NCI-H82 treated with DMSO at 0.1 percent for 48 hours (cell line): ENCODE measurements around the gene JSRP1.

Source experiments
- DNase-seq: peaks from one replicate; lab custom pipeline; 2025; ENCODE audit not compliant: unreplicated experiment; lab: John Stamatoyannopoulos, UW

The JSRP1 gene

DNA sequence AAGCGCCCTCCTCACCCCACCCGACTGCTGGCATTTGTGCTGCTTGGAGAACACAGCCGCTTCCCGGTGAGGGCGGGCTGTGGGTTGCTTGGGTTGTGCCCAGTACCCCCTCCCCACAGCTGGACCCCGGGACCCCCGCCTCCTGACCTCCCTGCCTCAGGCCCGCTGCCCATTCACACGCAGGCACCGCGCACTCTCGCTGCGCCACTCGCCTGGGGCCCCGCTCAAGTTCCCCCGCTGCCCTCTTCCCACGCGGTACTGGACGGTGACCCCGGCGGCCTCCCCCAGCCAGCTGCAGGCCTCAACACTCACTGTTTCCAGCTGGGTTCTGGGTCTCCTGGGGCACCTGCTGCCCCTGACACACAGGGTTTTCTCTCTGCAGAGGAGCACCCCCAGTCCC lies 36.5 kb downstream of the JSRP1 start:
- DNase-seq: no peak

GRCh38 chr19:2217591-2217990 lies 38.6 kb downstream of the JSRP1 start:
- DNase-seq: no peak

DNA sequence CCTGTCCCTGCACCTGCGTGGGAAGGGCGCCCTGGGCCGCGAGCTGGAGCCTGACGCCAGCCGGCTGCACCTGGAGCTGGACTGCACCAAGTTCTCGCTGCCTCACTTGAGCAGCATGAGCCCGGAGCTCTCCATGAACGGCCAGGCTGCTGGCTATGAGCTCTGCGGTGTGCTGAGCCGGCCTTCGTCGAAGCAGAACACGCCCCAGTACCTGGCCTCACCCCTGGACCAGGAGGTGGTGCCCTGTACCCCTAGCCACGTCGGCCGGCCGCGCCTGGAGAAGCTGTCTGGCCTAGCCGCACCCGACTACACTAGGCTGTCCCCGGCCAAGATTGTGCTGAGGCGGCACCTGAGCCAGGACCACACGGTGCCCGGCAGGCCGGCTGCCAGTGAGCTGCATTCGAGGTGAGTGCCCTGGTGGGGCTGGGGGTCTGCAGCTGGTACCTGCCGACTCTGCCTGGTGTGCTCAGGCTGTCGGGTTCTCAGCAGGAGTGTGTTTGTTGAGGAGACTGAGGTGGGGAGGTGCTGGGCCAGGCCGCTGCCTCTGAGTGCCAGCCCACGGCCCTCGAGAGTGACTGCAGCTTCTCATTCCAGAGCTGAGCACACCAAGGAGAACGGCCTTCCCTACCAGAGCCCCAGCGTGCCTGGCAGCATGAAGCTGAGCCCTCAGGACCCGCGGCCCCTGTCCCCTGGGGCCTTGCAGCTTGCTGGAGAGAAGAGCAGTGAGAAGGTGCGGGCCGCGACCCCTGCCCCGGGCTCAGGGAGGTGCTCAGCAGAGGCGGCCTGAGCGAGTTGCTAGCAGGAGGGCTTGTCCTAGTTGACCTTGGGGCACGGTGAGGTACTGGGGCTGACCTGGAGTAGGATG lies 39.6 kb downstream of the JSRP1 start:
- no peak for DNase-seq

GRCh38 chr19:2215281-2215751 lies 40.9 kb downstream of the JSRP1 start:
- no peak for DNase-seq

DNA sequence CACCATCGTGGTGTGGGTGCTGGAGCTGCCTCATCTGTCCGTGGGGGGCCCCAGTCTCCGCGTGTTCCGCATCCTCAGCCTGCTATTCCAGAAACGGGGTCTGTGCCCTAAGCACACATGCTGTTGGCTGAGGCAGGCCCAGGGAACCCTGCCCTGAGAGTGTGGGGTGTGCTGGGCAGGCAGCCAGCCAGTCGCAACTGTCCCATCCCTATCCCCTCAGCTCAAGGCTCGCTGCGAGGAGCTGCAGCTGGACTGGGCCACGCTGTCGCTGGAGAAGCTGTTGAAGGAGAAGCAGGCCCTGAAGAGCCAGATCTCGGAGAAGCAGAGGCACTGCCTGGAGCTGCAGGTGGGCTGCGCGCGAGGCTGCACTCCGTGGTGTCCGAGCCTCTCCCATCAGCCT lies 42.0 kb downstream of the JSRP1 start:
- no peak for DNase-seq

GRCh38 chr19:2213799-2214198 lies 42.4 kb downstream of the JSRP1 start:
- DNase-seq: no peak

DNA sequence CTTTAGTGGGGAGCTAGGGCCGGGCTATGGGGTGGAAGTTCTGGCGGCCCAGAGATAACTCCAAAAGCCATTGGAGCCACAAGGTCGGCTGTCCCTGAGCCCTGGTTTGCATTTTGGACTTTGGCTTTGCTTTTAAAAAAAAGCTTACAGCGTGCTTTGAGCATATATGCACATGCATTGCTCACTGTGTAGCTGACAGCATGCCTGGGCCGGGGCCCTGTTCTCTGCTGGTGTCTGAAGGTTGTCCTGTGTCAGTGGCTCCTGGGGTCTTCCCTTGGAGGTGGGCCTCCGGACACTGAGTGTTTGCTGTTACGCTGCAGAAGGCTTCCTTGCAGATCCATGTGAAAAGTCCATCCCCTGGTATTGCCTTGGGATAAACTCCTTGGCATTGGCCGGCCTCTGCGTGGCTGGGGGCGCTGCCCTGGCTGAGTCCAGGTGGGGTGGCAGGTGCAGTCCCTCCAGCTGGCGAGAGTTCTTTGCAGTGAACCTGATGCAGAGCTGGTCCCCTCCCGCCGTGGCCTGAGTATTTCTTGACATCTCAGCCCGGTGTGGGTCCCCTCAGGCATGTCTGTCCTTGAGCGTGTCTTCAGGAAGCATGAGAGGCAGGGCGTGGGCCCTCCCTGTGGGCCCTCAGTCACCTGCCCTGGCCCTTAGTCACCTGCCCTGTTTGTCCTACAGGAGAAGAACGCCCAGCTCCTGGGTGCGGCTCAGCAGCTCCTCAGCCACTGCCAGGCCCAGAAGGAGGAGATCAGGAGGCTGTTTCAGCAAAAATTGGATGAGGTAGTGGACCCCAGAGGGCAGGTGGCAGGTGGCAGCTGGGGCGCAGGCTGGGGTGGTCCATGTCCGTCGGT lies 43.1 kb downstream of the JSRP1 start:
- DNase-seq: no peak

DNA sequence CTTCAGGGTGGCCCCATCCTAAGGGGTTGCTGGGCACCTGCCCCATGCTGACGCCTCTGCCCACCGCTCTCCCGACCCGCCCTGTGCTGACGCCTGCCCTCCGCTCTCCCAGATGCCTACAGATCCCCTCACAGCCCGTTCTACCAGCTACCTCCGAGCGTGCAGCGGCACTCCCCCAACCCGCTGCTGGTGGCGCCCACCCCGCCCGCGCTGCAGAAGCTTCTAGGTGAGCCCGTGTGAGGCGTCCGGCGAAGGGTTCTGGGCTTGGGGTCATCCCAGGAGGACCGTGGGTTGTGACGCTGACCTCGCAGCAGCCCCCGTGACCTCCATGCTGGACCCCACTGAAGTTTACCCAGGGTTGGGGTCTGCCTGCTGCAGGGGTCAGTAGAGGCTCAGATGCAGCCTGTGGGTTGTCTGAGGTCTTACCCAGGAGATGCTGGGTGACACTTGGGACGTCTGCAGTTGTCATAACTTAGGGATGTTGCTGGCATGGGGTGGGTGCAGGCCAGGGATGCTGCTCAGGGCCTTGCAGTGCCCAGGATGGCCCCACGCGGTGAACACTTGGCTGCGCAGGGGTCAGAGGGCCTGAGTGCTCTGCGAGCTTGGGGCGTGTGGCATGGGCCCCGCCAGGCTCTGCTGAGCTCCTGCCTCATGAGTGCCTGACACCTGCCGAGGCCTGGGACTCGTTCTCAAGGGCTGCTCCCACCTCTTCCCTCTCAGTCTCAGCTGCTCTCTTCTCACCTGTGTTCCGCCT lies 45.1 kb downstream of the JSRP1 start:
- DNase-seq: no peak

GRCh38 chr19:2210206-2210605 lies 46.0 kb downstream of the JSRP1 start:
- DNase-seq: no peak

- no peak for DNase-seq
These were observed 46.8 kb downstream of the JSRP1 start for GRCh38 chr19:2209408-2209807.

DNA sequence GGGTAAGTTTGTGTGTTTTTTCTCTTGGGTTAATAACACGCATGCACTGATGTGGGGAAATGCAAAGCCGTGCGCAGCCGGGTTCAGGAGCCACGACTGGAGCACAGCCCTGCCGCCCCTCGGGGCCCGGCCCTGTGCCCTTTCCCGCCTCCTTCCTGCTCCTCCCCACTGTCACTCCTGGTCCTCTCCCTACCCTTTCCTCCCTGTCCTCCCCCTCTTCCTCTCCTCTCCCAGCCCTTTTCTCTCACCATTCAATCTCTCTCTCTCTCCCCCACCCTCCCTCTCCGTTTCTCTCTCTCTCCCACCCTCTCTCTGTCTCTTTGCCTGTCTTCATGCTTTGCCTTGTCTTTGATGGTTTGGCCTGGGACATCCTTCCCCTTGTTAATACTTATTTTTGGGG lies 47.2 kb downstream of the JSRP1 start:
- no peak for DNase-seq

DNA sequence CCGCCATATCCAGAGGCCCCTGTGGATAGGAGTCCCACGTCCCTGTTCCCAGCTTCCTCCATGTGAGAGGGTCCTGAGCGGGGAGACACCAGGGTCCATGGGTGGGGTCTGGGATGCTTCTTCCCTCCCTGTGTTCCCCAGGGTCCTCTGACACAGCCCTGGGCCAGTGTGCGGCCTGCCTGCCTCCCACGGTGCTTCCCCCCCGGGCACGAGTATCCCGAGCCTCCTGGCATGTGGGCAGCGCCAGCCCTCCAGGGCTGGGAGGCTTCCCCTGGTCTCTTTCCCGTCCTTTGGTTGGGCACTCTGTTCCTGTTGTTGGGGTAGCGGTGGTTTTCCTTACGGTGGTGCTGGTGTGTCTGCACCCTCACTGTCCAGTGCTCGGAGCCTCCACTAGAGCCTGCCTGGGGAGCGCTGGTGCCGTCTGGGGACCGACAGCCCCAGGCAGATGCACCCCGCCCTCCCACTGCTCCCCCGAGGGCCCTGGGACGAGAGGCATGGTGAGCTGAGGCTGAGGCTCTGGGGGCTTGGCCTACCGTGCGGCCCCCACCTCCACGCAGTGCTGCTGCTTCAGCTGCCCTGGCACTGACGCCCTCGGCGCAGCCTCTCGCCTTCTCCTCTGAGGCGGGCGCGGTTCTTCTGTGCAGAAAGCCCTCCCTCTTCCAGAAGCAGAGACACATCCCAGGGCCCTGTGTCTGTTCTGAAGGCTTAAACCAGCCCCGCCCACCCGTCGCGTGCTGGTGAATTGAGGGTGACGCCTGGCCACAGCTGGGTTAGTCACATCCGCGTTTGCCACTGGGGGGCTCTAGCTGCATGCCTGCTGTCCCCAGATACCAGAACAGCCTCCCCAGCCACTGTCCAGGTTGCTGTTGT lies 48.0 kb downstream of the JSRP1 start:
- DNase-seq: no peak

DNA sequence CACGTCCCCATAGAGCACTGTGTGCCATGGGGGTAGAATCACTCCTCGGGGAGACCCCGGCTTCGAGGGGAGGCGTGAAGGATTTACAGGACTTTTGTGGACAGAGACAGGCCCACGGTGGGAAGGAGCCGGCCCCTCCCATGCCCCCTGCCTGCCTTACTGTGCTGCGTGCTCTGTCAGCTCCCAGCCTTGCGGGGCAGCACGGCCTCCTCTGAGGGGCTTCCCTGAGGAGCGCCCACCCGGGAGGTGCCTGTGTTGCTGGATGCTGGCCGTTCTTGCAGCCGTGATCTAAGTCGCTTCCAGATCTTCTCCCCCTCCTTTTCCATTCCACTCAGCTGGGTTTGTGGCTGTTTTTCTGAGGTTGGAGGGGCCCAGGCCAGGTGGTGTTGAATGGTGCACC lies 49.2 kb downstream of the JSRP1 start:
- no peak for DNase-seq

DNA sequence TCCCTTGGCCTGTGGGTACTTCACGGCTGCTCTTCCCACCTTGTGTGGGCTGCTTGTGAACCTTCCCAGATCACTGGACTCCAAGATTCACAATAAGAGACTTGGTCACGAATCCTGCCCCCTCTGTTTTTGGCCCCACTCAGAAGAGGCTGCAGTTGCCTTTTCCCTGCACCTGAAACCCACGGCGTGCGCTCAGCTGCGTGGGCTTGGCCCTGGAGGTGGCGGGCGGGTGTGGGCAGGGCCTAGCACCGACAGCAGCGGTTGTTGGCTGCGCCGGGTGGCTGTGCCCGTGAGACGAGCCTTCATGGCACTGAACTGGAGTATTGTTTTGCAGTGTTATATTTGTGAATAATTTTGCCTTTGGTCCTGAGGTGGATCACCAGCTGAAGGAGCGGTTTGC lies 53.9 kb downstream of the JSRP1 start:
- DNase-seq: no peak
